ENCODE measurements around the gene NTRK3. TPM values are rescaled to one million over a fixed set of nuclear protein-coding genes. Genes with fewer than 3 reads are reported as not detected.

NTRK3 gene
- total RNA-seq: 10 to 100 TPM in 1 of 4 donors, 1 to 10 TPM in 3; 5.3 to 11.7 (median 6.3) TPM

- no peaks in the 10 kb centered on the region for H3K36me3 ChIP-seq
- H3K4me1 ChIP-seq: peaks cover 36% of the 10 kb centered on the region
- TF ChIP-seq POLR2A (IDR thresholded peaks at IDR 0.05): no peak
- TF ChIP-seq CTCF (IDR thresholded peaks at IDR 0.05): no peak
- TF ChIP-seq EP300 (IDR thresholded peaks at IDR 0.05): no peak
- no peak for TF ChIP-seq POLR2AphosphoS5 (IDR thresholded peaks at IDR 0.05)
- H3K9me3 ChIP-seq: no peaks in the 10 kb centered on the region
- H3K4me3 ChIP-seq: peak within 1 kb of the TSS; percentile 49
- DNase-seq (ENCODE audit: low spot score in 2 of 2): no peak
- no peak within 1 kb of the TSS for H3K27ac ChIP-seq
- H3K27me3 ChIP-seq: peaks cover 81% of the 10 kb centered on the region
- WGBS: under 1% methylated on average over 59 of the region's 95 CpGs
Measured at GRCh38 chr15:88256279-88257230, at the start of gene NTRK3. Gene NTRK3, minus strand, starts transcription at chr15:88256739. Its CDS starts 586 bp downstream, at chr15:88256153.

GRCh38 chr15:88303395-88303794 lies 46.9 kb upstream of the NTRK3 start:
- Histone ChIP-seq H3K27me3 (peaks cover 15% of the 10 kb centered on the region), H3K4me3 (no peak overlapping the region)
- no peak for TF ChIP-seq CTCF (IDR thresholded peaks at IDR 0.05)
- TF ChIP-seq POLR2AphosphoS5 (IDR thresholded peaks at IDR 0.05): no peak
- no peak for TF ChIP-seq POLR2A (IDR thresholded peaks at IDR 0.05)
- no peak for TF ChIP-seq EP300 (IDR thresholded peaks at IDR 0.05)

GRCh38 chr15:88302373-88302772 lies 45.8 kb upstream of the NTRK3 start:
- no peak for TF ChIP-seq EP300 (IDR thresholded peaks at IDR 0.05)
- no peak for TF ChIP-seq POLR2AphosphoS5 (IDR thresholded peaks at IDR 0.05)
- TF ChIP-seq POLR2A (IDR thresholded peaks at IDR 0.05): no peak
- no peak for TF ChIP-seq CTCF (IDR thresholded peaks at IDR 0.05)
- Histone ChIP-seq H3K4me1 (no peaks in the 10 kb centered on the region), H3K9me3 (no peaks in the 10 kb centered on the region), H3K36me3 (no peaks in the 10 kb centered on the region), H3K4me3 (no peak overlapping the region), H3K27me3 (peaks cover 15% of the 10 kb centered on the region), H3K27ac (no peak overlapping the region)
- 66% methylated on average over 3 of the region's 3 CpGs for WGBS
- DNase-seq (ENCODE audit: low spot score in 2 of 2): no peak

More at GRCh38 chr15:88303395-88303794, 46.9 kb upstream of the NTRK3 start:
- no peaks in the 10 kb centered on the region for H3K36me3 ChIP-seq
- no peaks in the 10 kb centered on the region for H3K9me3 ChIP-seq
- DNase-seq (ENCODE audit: low spot score in 2 of 2): no peak
- H3K27ac ChIP-seq: no peak overlapping the region
- H3K4me1 ChIP-seq: no peaks in the 10 kb centered on the region

GRCh38 chr15:88301311-88301710 lies 44.8 kb upstream of the NTRK3 start:
- TF ChIP-seq POLR2AphosphoS5 (IDR thresholded peaks at IDR 0.05) (no peak), POLR2A (IDR thresholded peaks at IDR 0.05) (no peak), CTCF (IDR thresholded peaks at IDR 0.05) (no peak), EP300 (IDR thresholded peaks at IDR 0.05) (no peak)
- Histone ChIP-seq H3K9me3 (no peaks in the 10 kb centered on the region), H3K27ac (no peak overlapping the region), H3K4me1 (no peaks in the 10 kb centered on the region), H3K4me3 (no peak overlapping the region), H3K36me3 (no peaks in the 10 kb centered on the region), H3K27me3 (peaks cover 15% of the 10 kb centered on the region)
- DNase-seq (ENCODE audit: low spot score in 2 of 2): no peak
- 64% methylated on average over 2 of the region's 2 CpGs for WGBS

- Histone ChIP-seq H3K27ac (no peak overlapping the region), H3K4me3 (no peak overlapping the region), H3K9me3 (no peaks in the 10 kb centered on the region), H3K4me1 (no peaks in the 10 kb centered on the region), H3K36me3 (no peaks in the 10 kb centered on the region), H3K27me3 (peaks cover 15% of the 10 kb centered on the region)
- DNase-seq (ENCODE audit: low spot score in 2 of 2): no peak
- 82% methylated on average over 4 of the region's 4 CpGs for WGBS
- no peak for TF ChIP-seq POLR2AphosphoS5 (IDR thresholded peaks at IDR 0.05)
- no peak for TF ChIP-seq EP300 (IDR thresholded peaks at IDR 0.05)
- no peak for TF ChIP-seq CTCF (IDR thresholded peaks at IDR 0.05)
- no peak for TF ChIP-seq POLR2A (IDR thresholded peaks at IDR 0.05)
Measured at GRCh38 chr15:88300861-88301260, 44.3 kb upstream of the NTRK3 start.

Measured in suprapubic skin (tissue), 4 donors.